ENCODE data around the gene CXCL16. TPM values are rescaled to one million over a fixed set of nuclear protein-coding genes. Genes with fewer than 3 reads are reported as not detected.

Gene CXCL16
- total and polyA plus RNA-seq, 2 of the 13 experiments (the other 11 are each of a cell fraction or from before 2014, with no cell fraction given) = 9.4 to 101 TPM

- TF ChIP-seq KIAA2018 (CRISPR knock-in tag; IDR thresholded peaks at IDR 0.05; ENCODE audit: borderline replicate concordance) (no peak), ZBTB3 (CRISPR knock-in tag; IDR thresholded peaks at IDR 0.05; ENCODE audit: borderline replicate concordance, low read depth) (peak; percentile 88; the same call in 1 of the 2 replicates), ZFP36L2 (CRISPR knock-in tag; IDR thresholded peaks at IDR 0.05) (no peak), ZFP36 (IDR thresholded peaks at IDR 0.05; ENCODE audit: borderline replicate concordance, low read depth, low read length, partially characterized antibody) (no peak), TGIF2 (CRISPR knock-in tag; IDR thresholded peaks at IDR 0.05) (no peak; the same call in 1 of the 2 replicates), NRL (CRISPR knock-in tag; IDR thresholded peaks at IDR 0.05; ENCODE audit: borderline replicate concordance) (no peak), DMAP1 (CRISPR knock-in tag; IDR thresholded peaks at IDR 0.05) (peak; percentile 73; the same call in 1 of the 2 replicates), ZNF496 (CRISPR knock-in tag; IDR thresholded peaks at IDR 0.05; ENCODE audit: insufficient replicate concordance) (no peak), YEATS4 (CRISPR knock-in tag; IDR thresholded peaks at IDR 0.05; ENCODE audit: borderline replicate concordance) (peak; percentile 49; the same call in 1 of the 2 replicates), EZH2 (conservative IDR thresholded peaks at IDR 0.05; ENCODE audit: low read depth, low read length) (no peak), HNRNPH1 (optimal IDR thresholded peaks at IDR 0.05; ENCODE audit: low read depth, low read length) (no peak), ZNF251 (CRISPR knock-in tag; IDR thresholded peaks at IDR 0.05) (no peak)
- TF ChIP-seq, protein P1, sequence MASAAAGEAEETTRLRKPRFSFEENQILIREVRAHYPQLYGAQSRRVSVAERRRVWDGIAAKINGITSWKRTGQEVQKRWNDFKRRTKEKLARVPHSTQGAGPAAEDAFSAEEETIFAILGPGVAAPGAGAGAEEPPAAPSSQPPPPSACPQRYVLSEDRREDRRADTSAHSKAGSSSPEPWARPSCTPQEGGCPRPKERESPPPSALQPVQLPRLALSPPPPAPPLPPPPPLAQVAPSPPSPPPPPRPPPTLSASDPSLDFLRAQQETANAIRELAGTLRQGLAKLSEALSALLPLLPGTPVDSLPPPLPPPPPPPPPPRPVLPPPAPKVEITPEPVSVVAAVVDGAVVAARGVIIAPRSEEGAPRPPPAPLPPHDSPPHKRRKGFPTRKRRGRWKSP (CRISPR knock-in tag; IDR thresholded peaks at IDR 0.05) = no peak
- TF ChIP-seq, protein P2, sequence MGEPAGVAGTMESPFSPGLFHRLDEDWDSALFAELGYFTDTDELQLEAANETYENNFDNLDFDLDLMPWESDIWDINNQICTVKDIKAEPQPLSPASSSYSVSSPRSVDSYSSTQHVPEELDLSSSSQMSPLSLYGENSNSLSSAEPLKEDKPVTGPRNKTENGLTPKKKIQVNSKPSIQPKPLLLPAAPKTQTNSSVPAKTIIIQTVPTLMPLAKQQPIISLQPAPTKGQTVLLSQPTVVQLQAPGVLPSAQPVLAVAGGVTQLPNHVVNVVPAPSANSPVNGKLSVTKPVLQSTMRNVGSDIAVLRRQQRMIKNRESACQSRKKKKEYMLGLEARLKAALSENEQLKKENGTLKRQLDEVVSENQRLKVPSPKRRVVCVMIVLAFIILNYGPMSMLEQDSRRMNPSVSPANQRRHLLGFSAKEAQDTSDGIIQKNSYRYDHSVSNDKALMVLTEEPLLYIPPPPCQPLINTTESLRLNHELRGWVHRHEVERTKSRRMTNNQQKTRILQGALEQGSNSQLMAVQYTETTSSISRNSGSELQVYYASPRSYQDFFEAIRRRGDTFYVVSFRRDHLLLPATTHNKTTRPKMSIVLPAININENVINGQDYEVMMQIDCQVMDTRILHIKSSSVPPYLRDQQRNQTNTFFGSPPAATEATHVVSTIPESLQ (CRISPR knock-in tag; conservative IDR thresholded peaks at IDR 0.05) = no peak
- TF ChIP-seq, protein P3, sequence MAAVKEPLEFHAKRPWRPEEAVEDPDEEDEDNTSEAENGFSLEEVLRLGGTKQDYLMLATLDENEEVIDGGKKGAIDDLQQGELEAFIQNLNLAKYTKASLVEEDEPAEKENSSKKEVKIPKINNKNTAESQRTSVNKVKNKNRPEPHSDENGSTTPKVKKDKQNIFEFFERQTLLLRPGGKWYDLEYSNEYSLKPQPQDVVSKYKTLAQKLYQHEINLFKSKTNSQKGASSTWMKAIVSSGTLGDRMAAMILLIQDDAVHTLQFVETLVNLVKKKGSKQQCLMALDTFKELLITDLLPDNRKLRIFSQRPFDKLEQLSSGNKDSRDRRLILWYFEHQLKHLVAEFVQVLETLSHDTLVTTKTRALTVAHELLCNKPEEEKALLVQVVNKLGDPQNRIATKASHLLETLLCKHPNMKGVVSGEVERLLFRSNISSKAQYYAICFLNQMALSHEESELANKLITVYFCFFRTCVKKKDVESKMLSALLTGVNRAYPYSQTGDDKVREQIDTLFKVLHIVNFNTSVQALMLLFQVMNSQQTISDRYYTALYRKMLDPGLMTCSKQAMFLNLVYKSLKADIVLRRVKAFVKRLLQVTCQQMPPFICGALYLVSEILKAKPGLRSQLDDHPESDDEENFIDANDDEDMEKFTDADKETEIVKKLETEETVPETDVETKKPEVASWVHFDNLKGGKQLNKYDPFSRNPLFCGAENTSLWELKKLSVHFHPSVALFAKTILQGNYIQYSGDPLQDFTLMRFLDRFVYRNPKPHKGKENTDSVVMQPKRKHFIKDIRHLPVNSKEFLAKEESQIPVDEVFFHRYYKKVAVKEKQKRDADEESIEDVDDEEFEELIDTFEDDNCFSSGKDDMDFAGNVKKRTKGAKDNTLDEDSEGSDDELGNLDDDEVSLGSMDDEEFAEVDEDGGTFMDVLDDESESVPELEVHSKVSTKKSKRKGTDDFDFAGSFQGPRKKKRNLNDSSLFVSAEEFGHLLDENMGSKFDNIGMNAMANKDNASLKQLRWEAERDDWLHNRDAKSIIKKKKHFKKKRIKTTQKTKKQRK (IDR thresholded peaks at IDR 0.05; ENCODE audit: low read length) = no peak
Observed at GRCh38 chr17:4759776-4760236, 20.1 kb upstream of the CXCL16 start (continued).

Measured in HepG2 (cell line).